Measurements from ENCODE around the gene MICAL3. TPM values are rescaled to one million over a fixed set of nuclear protein-coding genes. Genes with fewer than 3 reads are reported as not detected.
"Not testable (repeated sequence)": the region's sequence is repeated elsewhere in the genome, so short reads cannot be mapped to it uniquely, and the experiment has no call there.

The MICAL3 gene
- total RNA-seq, 1 donor from 2014 or later: 54.8 TPM

- Mint-ChIP-seq H3K4me3 (ENCODE audit: low read depth) (no peak overlapping the region), H3K27ac (peak overlapping the region; percentile 47), H3K9me3 (ENCODE audit: low read depth) (peaks cover 5% of the 10 kb centered on the region), H3K36me3 (ENCODE audit: insufficient read depth) (peaks cover 2% of the 10 kb centered on the region), H3K4me1 (ENCODE audit: low read depth) (peaks cover 24% of the 10 kb centered on the region), H3K27me3 (peaks cover 3% of the 10 kb centered on the region)
- TF ChIP-seq CTCF (IDR thresholded peaks at IDR 0.05; ENCODE audit: unreplicated experiment): no peak
- DNase-seq (ENCODE audit: low spot score, unreplicated experiment): no peak
Measured at GRCh38 chr22:18058371-18059093, 34.2 kb upstream of the MICAL3 start.

GRCh38 chr22:18057568-18058209 is 33.3 kb upstream of the MICAL3 start:
- no peak for DNase-seq (ENCODE audit: low spot score, unreplicated experiment)
- no peak overlapping the region for H3K27ac Mint-ChIP-seq
- H3K4me3 Mint-ChIP-seq (ENCODE audit: low read depth): no peak overlapping the region
- peaks cover 3% of the 10 kb centered on the region for H3K27me3 Mint-ChIP-seq
- peaks cover 2% of the 10 kb centered on the region for H3K36me3 Mint-ChIP-seq (ENCODE audit: insufficient read depth)
- H3K9me3 Mint-ChIP-seq (ENCODE audit: low read depth): peaks cover 5% of the 10 kb centered on the region
- TF ChIP-seq CTCF (IDR thresholded peaks at IDR 0.05; ENCODE audit: unreplicated experiment): no peak
- H3K4me1 Mint-ChIP-seq (ENCODE audit: low read depth): peaks cover 24% of the 10 kb centered on the region

GRCh38 chr22:18056807-18057474 is 32.6 kb upstream of the MICAL3 start:
- Mint-ChIP-seq H3K27ac (peak overlapping the region; percentile 76), H3K4me1 (ENCODE audit: low read depth) (peaks cover 24% of the 10 kb centered on the region), H3K36me3 (ENCODE audit: insufficient read depth) (peaks cover 2% of the 10 kb centered on the region), H3K9me3 (ENCODE audit: low read depth) (peaks cover 5% of the 10 kb centered on the region), H3K4me3 (ENCODE audit: low read depth) (no peak overlapping the region), H3K27me3 (peaks cover 3% of the 10 kb centered on the region)
- TF ChIP-seq CTCF (IDR thresholded peaks at IDR 0.05; ENCODE audit: unreplicated experiment): no peak
- DNase-seq (ENCODE audit: low spot score, unreplicated experiment): no peak

GRCh38 chr22:18056161-18056666 is 31.9 kb upstream of the MICAL3 start:
- Mint-ChIP-seq H3K27me3 (peaks cover 3% of the 10 kb centered on the region), H3K27ac (peak overlapping the region; percentile 29), H3K9me3 (ENCODE audit: low read depth) (peaks cover 5% of the 10 kb centered on the region), H3K4me3 (ENCODE audit: low read depth) (no peak overlapping the region), H3K4me1 (ENCODE audit: low read depth) (peaks cover 22% of the 10 kb centered on the region), H3K36me3 (ENCODE audit: insufficient read depth) (peaks cover 2% of the 10 kb centered on the region)
- no peak for DNase-seq (ENCODE audit: low spot score, unreplicated experiment)
- TF ChIP-seq CTCF (IDR thresholded peaks at IDR 0.05; ENCODE audit: unreplicated experiment): no peak

- peaks cover 3% of the 10 kb centered on the region for H3K27me3 Mint-ChIP-seq
- H3K9me3 Mint-ChIP-seq (ENCODE audit: low read depth): peaks cover 5% of the 10 kb centered on the region
- peak overlapping the region; percentile 71 for H3K27ac Mint-ChIP-seq
- no peak overlapping the region for H3K4me3 Mint-ChIP-seq (ENCODE audit: low read depth)
- peaks cover 2% of the 10 kb centered on the region for H3K36me3 Mint-ChIP-seq (ENCODE audit: insufficient read depth)
- H3K4me1 Mint-ChIP-seq (ENCODE audit: low read depth): peaks cover 17% of the 10 kb centered on the region
- no peak for DNase-seq (ENCODE audit: low spot score, unreplicated experiment)
- TF ChIP-seq CTCF (IDR thresholded peaks at IDR 0.05; ENCODE audit: unreplicated experiment): no peak
Measured at GRCh38 chr22:18055619-18056160, 31.3 kb upstream of the MICAL3 start.

- H3K4me3 Mint-ChIP-seq (ENCODE audit: low read depth): not testable (repeated sequence)
Measured at GRCh38 chr22:18053216-18053946, 29.0 kb upstream of the MICAL3 start.

GRCh38 chr22:18051113-18051512 is 26.8 kb upstream of the MICAL3 start:
- H3K27ac Mint-ChIP-seq; H3K27me3 Mint-ChIP-seq; H3K9me3 Mint-ChIP-seq (ENCODE audit: low read depth); DNase-seq (ENCODE audit: low spot score, unreplicated experiment); H3K4me3 Mint-ChIP-seq (ENCODE audit: low read depth); H3K4me1 Mint-ChIP-seq (ENCODE audit: low read depth); H3K36me3 Mint-ChIP-seq (ENCODE audit: insufficient read depth): not testable (repeated sequence)

More at GRCh38 chr22:18053216-18053946, 29.0 kb upstream of the MICAL3 start:
- not testable (repeated sequence) for H3K9me3 Mint-ChIP-seq (ENCODE audit: low read depth); H3K36me3 Mint-ChIP-seq (ENCODE audit: insufficient read depth); H3K27me3 Mint-ChIP-seq; H3K27ac Mint-ChIP-seq; DNase-seq (ENCODE audit: low spot score, unreplicated experiment)
- H3K4me1 Mint-ChIP-seq (ENCODE audit: low read depth): peaks cover 12% of the 10 kb centered on the region
